NT2/D1 (cell line): ENCODE measurements around the gene LPIN1.
A peak's percentile ranks its signal among the peaks of the same experiment; 100 is the strongest.

ENCODE experiments used
- DNase-seq: peaks from one replicate; pipeline ENCODE4 v3.0.0-alpha.2; 2011; ENCODE audit warnings: low read depth, low spot score
- H3K27me3 ChIP-seq: 2 replicates; pipeline ENCODE4 v1.6.0; 2011; ENCODE audit warnings: mild to moderate bottlenecking; ENCODE audit not compliant: insufficient read length, insufficient read depth
- H3K36me3 ChIP-seq: 2 replicates; pipeline ENCODE4 v1.6.1; 2011; ENCODE audit warnings: mild to moderate bottlenecking, low read length, mixed read lengths; ENCODE audit not compliant: insufficient read depth, insufficient read length
- H3K4me1 ChIP-seq: 2 replicates; pipeline ENCODE4 v1.5.1; 2011; ENCODE audit not compliant: insufficient read depth, insufficient read length
- H3K4me3 ChIP-seq: 2 replicates; pipeline ENCODE4 v1.5.1; 2011; ENCODE audit warnings: low read depth; ENCODE audit not compliant: insufficient read length
- H3K9ac ChIP-seq: 2 replicates; pipeline ENCODE4 v1.6.0; 2011; ENCODE audit warnings: low read depth; ENCODE audit not compliant: insufficient read length
- H3K9me3 ChIP-seq: 2 replicates; pipeline ENCODE4 v1.5.1; 2011; ENCODE audit warnings: mild to moderate bottlenecking, low read length; ENCODE audit not compliant: insufficient read depth
- SUZ12 ChIP-seq: IDR thresholded peaks from 2 replicates; pipeline ENCODE4 v1.6.1; 2011; ENCODE audit not compliant: insufficient read length, insufficient read depth; ENCODE audit errors: extremely low read depth
- YY1 ChIP-seq: IDR thresholded peaks from 2 replicates; pipeline ENCODE4 v1.6.1; 2011; ENCODE audit not compliant: insufficient read length, insufficient read depth
- ZNF274 ChIP-seq: IDR thresholded peaks from 2 replicates; pipeline ENCODE4 v1.6.1; 2011; ENCODE audit warnings: mild to moderate bottlenecking, low read depth, low read length

Gene LPIN1, protein sequence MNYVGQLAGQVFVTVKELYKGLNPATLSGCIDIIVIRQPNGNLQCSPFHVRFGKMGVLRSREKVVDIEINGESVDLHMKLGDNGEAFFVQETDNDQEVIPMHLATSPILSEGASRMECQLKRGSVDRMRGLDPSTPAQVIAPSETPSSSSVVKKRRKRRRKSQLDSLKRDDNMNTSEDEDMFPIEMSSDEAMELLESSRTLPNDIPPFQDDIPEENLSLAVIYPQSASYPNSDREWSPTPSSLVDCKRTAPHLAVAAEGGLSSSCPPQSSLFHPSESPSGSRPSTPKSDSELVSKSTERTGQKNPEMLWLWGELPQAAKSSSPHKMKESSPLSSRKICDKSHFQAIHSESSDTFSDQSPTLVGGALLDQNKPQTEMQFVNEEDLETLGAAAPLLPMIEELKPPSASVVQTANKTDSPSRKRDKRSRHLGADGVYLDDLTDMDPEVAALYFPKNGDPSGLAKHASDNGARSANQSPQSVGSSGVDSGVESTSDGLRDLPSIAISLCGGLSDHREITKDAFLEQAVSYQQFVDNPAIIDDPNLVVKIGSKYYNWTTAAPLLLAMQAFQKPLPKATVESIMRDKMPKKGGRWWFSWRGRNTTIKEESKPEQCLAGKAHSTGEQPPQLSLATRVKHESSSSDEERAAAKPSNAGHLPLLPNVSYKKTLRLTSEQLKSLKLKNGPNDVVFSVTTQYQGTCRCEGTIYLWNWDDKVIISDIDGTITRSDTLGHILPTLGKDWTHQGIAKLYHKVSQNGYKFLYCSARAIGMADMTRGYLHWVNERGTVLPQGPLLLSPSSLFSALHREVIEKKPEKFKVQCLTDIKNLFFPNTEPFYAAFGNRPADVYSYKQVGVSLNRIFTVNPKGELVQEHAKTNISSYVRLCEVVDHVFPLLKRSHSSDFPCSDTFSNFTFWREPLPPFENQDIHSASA

DNA sequence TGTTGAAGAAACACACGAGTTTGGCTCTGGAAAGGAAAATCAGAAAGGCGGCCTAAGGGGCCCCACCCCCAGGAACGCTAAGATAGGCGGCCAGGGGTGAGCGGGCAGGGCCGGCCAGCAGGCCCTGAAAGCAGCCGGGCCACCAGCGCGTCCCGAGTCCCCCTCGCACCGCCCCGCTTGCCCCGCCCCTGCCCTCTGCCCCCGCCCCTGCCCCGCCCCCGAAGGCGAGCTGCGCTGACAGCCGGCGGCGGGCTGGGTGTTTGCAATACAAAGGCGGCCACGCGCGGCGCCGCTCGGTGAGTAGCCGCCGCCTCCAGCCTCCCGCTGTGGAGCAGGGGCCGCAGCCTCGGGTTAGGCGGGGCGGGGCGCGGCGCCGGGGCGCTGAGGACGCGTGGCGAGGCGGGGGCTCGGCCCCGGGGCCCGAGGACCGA is at the start of gene LPIN1:
TSS of gene LPIN1 (plus strand) at position 257 of the 431 bp plus-strand sequence. CDS start 18,910 bp downstream, outside the sequence.
- TF ChIP-seq ZNF274 (no peak), YY1 (no peak), SUZ12 (no peak)
- Histone ChIP-seq H3K9ac (peak within 1 kb of the TSS; percentile 83), H3K9me3 (no peaks in the 10 kb centered on the region), H3K27me3 (peaks cover 21% of the 10 kb centered on the region), H3K36me3 (no peaks in the 10 kb centered on the region), H3K4me3 (peak within 1 kb of the TSS; percentile 75), H3K4me1 (peaks cover 20% of the 10 kb centered on the region)
- peak; percentile 79 for DNase-seq

DNA sequence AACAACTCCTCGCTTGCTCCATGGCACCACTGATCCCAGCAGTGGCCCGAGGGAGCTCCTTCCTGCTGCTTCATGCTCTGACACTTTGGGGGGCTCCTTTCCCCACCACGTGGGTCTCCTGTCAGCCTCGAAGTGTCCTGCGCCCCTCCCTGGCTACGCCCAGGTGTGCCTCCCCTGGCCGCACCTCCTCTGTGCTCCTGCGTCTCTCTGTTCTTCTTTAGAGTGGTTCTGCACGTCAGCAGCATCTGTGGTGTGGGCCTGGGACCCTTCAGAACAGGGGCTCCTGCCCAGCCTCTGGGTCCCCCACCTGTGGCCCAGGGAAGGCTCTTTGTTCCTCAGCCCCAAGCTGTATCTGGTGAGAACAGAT is 49.7 kb upstream of the LPIN1 start:
- H3K27me3 ChIP-seq: no peaks in the 10 kb centered on the region
- H3K9me3 ChIP-seq: no peaks in the 10 kb centered on the region
- H3K36me3 ChIP-seq: no peaks in the 10 kb centered on the region
- H3K9ac ChIP-seq: no peak overlapping the region
- no peak overlapping the region for H3K4me3 ChIP-seq
- H3K4me1 ChIP-seq: peaks cover 4% of the 10 kb centered on the region
- no peak for DNase-seq
- TF ChIP-seq YY1 (no peak), SUZ12 (no peak), ZNF274 (no peak)

DNA sequence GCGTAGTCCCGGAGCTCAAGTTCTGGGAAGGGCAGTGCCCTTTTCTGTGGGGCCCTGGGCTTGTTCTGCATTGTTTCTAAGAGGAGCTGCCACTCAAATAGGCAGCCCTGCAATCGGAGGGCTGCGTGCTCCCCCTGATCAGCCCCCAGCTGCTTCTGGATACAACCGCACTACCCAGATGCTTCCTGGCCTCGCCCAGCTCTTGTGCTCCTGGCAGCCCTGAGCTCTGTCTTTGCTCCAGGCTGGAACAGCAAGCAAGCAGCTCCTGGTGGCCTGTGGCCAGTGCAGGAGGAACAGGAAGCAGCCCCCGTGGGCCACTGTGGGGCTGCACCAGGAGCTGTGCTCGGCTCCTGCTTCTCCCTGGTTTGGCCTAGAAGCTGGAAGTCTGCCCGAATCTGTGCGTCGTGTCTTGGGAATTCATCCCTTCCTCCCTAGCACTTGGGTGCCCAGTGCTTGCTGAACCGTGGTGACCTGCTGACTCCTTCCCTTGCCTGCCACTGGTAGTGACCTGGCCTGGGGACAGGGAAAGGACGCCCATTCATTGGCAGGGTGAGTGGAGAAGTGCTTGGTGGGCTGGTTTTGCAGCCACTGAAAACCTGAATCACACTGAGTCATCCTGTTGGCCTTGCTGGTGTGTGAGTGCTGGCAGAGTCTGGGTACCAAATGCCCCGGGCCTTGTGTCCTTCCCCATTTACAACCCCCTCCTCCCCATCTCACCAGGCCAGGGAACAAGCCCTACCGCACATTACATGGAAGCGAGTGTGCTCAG is 49.1 kb upstream of the LPIN1 start:
- Histone ChIP-seq H3K4me1 (peaks cover 6% of the 10 kb centered on the region), H3K9me3 (no peaks in the 10 kb centered on the region), H3K27me3 (no peaks in the 10 kb centered on the region), H3K4me3 (no peak overlapping the region), H3K9ac (no peak overlapping the region), H3K36me3 (no peaks in the 10 kb centered on the region)
- DNase-seq: no peak
- TF ChIP-seq ZNF274 (no peak), SUZ12 (no peak), YY1 (no peak)

DNA sequence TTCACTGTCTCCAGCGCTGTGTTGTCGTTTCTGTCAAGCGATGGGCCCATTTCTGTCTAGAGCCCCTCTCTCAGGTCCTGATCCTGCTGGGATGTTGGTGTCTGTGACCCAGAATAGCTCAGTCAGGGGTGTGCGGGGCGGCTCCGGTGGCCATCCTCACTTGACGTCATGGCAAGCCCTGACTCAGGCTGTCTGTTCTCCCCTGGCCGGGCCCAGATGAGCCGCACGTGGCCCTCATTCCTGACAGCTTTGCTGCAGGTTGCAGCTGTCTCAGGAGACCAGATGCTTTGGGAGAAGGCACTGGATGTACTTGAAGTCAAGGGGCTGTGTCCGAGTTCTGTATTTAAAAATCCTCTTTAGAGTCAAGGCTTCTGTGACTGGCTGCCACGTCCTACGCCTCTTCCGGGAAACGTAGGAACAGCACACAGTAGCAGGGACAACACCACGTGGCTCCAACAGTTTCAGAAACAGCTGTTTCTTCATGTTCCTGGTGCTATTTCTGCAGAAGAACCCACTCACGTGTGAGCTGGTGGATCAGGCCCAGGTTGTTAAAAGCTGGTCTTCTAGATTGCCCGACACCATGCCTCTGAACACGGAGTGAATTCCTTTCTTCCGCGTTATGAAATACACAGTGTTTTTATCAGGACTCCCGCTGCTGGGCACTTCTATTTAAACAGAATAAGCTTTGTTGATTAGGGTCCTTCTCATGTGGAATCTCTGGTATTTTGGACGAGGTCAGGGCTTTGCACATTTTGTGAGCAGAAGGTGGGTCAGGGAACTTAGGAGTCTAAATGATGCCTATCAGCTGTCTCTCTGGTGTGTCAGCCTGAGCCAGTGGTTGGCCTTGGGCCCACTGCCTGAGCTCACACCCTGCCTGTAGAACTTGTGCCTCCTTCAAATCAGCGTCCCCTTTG is 48.2 kb upstream of the LPIN1 start:
- H3K9ac ChIP-seq: no peak overlapping the region
- DNase-seq: no peak

DNA sequence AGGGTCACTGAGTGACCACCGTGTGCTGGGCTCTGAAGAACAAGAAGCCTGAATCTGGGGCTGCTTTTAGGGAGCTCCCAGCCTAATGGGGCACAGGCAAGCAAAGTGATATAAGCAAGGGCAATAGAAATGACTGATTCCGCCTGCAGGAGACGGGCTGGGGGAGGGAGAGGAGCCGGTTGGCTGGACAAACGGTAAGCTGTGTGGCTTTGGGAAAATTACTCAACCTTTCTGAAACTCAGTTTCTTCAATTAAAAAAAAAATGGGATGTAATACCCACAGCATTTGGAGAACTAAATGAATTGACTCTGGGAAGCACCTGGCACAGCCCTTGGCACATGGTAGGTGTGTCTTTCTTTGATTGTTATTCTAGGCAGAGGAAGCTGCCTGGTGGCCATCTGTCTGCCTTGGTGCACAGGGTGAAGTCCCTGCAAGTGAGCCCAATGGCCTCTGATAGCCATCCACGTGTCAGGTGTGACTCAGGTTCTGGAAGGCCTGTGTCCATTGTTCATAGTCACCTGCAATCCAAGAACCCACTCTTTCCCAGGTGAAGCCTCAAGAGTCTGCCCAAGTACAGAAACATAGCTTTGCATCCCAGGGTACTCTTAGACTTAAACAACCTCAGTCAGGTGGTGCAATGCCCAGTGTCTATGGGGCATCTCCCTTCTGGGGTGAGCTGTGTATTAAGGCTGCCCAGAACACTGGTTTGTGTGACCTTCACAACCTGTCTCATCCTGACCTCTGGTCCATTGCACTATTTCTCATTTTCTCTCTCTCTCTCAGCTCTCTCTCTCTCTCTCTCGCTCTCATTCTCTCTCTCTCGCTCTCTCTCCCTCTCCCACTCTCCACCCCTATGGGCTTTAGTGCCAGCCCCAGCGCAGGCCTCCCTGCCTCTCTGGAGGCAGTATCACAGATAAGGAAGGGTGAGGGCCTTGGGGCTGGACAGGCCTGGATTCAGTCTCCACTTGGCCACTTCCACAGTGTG is 46.5 kb upstream of the LPIN1 start:
- H3K36me3 ChIP-seq: no peaks in the 10 kb centered on the region
- no peak for DNase-seq
- H3K4me3 ChIP-seq: no peak overlapping the region
- H3K27me3 ChIP-seq: no peaks in the 10 kb centered on the region
- no peaks in the 10 kb centered on the region for H3K9me3 ChIP-seq
- TF ChIP-seq SUZ12 (no peak), YY1 (no peak), ZNF274 (no peak)
- peaks cover 6% of the 10 kb centered on the region for H3K4me1 ChIP-seq
- no peak overlapping the region for H3K9ac ChIP-seq

More for the DNA sequence above, 48.2 kb upstream of the LPIN1 start:
- Histone ChIP-seq H3K36me3 (no peaks in the 10 kb centered on the region), H3K4me3 (no peak overlapping the region), H3K27me3 (no peaks in the 10 kb centered on the region), H3K4me1 (peaks cover 6% of the 10 kb centered on the region), H3K9me3 (no peaks in the 10 kb centered on the region)
- TF ChIP-seq SUZ12 (no peak), YY1 (no peak), ZNF274 (no peak)
